T1000 (cell line): ENCODE data around the gene DSE.
"Not testable (repeated sequence)": the region's sequence is repeated elsewhere in the genome, so short reads cannot be mapped to it uniquely, and the experiment has no call there.

Experiments
- DNase-seq: peaks from one replicate; lab custom pipeline; 2025; ENCODE audit warnings: mixed read lengths; lab: John Stamatoyannopoulos, UW

Gene DSE

GRCh38 chr6:116370760-116371119 is at the start of gene DSE:
Gene DSE (plus strand): TSS chr6:116370947. CDS start chr6:116399251, 28,304 bp downstream.
- DNase-seq: peak; percentile 54

- not testable (repeated sequence) for DNase-seq
Measured at GRCh38 chr6:116321933-116322332, 48.8 kb upstream of the DSE start.

- DNase-seq: no peak
Measured at GRCh38 chr6:116323863-116324262, 46.9 kb upstream of the DSE start.

- DNase-seq: not testable (repeated sequence)
Measured at GRCh38 chr6:116325634-116326132, 45.1 kb upstream of the DSE start.

GRCh38 chr6:116326181-116326671 is 44.5 kb upstream of the DSE start:
- DNase-seq: no peak

- DNase-seq: no peak
Measured at GRCh38 chr6:116326996-116327395, 43.8 kb upstream of the DSE start.

GRCh38 chr6:116327803-116328527 is 42.8 kb upstream of the DSE start:
- no peak for DNase-seq

- no peak for DNase-seq
Measured at GRCh38 chr6:116328528-116328903, 42.2 kb upstream of the DSE start.

- no peak for DNase-seq
Measured at GRCh38 chr6:116329156-116329555, 41.6 kb upstream of the DSE start.

GRCh38 chr6:116330511-116330910 is 40.2 kb upstream of the DSE start:
- no peak for DNase-seq

GRCh38 chr6:116332096-116332495 is 38.7 kb upstream of the DSE start:
- no peak for DNase-seq

GRCh38 chr6:116334638-116335409 is 35.9 kb upstream of the DSE start:
- DNase-seq: not testable (repeated sequence)

- no peak for DNase-seq
Measured at GRCh38 chr6:116335612-116336215, 35.0 kb upstream of the DSE start.

GRCh38 chr6:116338943-116339342 is 31.8 kb upstream of the DSE start:
- no peak for DNase-seq

- DNase-seq: not testable (repeated sequence)
Measured at GRCh38 chr6:116340625-116341024, 30.1 kb upstream of the DSE start.

- DNase-seq: no peak
Measured at GRCh38 chr6:116349216-116349615, 21.5 kb upstream of the DSE start.

GRCh38 chr6:116351101-116351500 is 19.6 kb upstream of the DSE start:
- no peak for DNase-seq

GRCh38 chr6:116352515-116353471 is 18.0 kb upstream of the DSE start:
- DNase-seq: peak; percentile 3

- no peak for DNase-seq
Measured at GRCh38 chr6:116354236-116354635, 16.5 kb upstream of the DSE start.

GRCh38 chr6:116355796-116356195 is 15.0 kb upstream of the DSE start:
- DNase-seq: no peak

- no peak for DNase-seq
Measured at GRCh38 chr6:116359131-116359530, 11.6 kb upstream of the DSE start.
